PFSK-1 (cell line): ENCODE results near the gene C16orf92.

Experiments used
- FOXP2 ChIP-seq: optimal IDR thresholded peaks from 2 replicates; pipeline ENCODE3; 2011; ENCODE audit warnings: borderline replicate concordance, control low read depth, inconsistent platforms; ENCODE audit not compliant: insufficient read depth; ENCODE audit errors: extremely low read length, extremely low read depth
- POLR2AphosphoS5 ChIP-seq: IDR thresholded peaks from 2 replicates; pipeline ENCODE4 v1.6.1; 2012; ENCODE audit warnings: low read depth, mild to moderate bottlenecking, control low read depth, low read length, moderate library complexity
- SIN3A ChIP-seq: IDR thresholded peaks from 2 replicates; pipeline ENCODE4 v1.6.1; 2012; ENCODE audit warnings: mild to moderate bottlenecking, low read length, moderate library complexity, borderline replicate concordance; ENCODE audit not compliant: insufficient read depth
- TAF1 ChIP-seq: IDR thresholded peaks from 2 replicates; pipeline ENCODE4 v1.6.1; 2012; ENCODE audit warnings: low read length, control low read depth, borderline replicate concordance; ENCODE audit not compliant: insufficient read depth
- TF ChIP-seq, protein P1 (sequence below), 2 experiments: IDR thresholded peaks; 2 replicates each; pipeline versions ENCODE4 v1.6.1 to v1.8.0; 2011 to 2012; ENCODE audit warnings: low read depth in 2 of 2, low read length in 2 of 2, control low read depth in 1 of 2, inconsistent platforms in 1 of 2, mild to moderate bottlenecking in 1 of 2, moderate library complexity in 1 of 2; ENCODE audit not compliant: insufficient read depth in 1 of 2

The C16orf92 gene

DNA sequence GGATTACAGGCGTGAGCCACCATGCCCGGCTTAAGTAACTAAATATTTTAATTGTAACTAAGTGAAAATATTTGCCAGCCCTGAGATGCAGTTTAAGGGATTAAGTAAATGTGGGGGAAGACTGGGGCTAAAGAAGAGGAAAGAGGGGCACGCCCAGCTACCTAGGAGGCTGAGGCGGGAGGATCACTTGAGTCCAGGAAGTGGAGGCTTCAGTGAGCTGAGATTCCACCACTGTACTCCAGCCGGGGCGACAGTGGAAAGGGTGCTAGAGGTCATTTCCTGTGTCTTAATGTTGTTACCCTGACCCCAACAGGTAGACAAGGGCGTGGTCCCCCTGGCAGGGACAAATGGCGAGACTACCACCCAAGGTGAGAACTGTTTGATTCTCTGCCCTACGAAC lies 45.3 kb downstream of the C16orf92 start:
- no peak for TF ChIP-seq TAF1
- TF ChIP-seq SIN3A = no peak
- TF ChIP-seq, protein P1, sequence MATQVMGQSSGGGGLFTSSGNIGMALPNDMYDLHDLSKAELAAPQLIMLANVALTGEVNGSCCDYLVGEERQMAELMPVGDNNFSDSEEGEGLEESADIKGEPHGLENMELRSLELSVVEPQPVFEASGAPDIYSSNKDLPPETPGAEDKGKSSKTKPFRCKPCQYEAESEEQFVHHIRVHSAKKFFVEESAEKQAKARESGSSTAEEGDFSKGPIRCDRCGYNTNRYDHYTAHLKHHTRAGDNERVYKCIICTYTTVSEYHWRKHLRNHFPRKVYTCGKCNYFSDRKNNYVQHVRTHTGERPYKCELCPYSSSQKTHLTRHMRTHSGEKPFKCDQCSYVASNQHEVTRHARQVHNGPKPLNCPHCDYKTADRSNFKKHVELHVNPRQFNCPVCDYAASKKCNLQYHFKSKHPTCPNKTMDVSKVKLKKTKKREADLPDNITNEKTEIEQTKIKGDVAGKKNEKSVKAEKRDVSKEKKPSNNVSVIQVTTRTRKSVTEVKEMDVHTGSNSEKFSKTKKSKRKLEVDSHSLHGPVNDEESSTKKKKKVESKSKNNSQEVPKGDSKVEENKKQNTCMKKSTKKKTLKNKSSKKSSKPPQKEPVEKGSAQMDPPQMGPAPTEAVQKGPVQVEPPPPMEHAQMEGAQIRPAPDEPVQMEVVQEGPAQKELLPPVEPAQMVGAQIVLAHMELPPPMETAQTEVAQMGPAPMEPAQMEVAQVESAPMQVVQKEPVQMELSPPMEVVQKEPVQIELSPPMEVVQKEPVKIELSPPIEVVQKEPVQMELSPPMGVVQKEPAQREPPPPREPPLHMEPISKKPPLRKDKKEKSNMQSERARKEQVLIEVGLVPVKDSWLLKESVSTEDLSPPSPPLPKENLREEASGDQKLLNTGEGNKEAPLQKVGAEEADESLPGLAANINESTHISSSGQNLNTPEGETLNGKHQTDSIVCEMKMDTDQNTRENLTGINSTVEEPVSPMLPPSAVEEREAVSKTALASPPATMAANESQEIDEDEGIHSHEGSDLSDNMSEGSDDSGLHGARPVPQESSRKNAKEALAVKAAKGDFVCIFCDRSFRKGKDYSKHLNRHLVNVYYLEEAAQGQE (IDR thresholded peaks at IDR 0.05; ENCODE audit: insufficient read depth in 1 of 2, low read depth in 2 of 2, low read length in 2 of 2) = no peak
- TF ChIP-seq POLR2AphosphoS5 = no peak
- TF ChIP-seq FOXP2 = no peak

DNA sequence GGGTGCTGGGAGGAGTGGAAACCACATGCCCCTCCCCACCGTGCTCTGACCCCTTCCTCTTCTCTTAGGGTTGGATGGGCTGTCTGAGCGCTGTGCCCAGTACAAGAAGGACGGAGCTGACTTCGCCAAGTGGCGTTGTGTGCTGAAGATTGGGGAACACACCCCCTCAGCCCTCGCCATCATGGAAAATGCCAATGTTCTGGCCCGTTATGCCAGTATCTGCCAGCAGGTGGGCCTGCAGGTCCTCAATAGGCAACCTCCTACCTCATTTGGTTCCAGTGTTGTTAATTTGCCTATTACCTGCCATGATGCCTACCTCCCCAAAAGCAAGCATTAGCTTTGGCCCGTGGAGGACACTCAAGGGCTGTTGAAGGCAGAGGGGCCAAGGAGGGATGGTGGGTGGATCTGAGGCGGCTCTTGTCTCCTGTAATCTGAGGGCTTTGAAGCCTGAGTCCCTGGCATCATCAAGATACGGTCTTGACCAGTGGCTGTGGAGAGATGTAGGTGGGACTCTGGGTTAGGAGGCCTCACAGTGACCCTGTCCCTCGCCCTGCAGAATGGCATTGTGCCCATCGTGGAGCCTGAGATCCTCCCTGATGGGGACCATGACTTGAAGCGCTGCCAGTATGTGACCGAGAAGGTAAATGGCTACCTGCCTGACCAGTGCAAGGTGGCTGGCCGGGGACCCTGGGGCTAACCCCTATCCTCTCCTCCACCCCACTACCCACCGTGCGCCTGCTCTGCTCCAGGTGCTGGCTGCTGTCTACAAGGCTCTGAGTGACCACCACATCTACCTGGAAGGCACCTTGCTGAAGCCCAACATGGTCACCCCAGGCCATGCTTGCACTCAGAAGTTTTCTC lies 46.0 kb downstream of the C16orf92 start:
- no peak; the same call in 1 of the 2 replicates for TF ChIP-seq POLR2AphosphoS5

DNA sequence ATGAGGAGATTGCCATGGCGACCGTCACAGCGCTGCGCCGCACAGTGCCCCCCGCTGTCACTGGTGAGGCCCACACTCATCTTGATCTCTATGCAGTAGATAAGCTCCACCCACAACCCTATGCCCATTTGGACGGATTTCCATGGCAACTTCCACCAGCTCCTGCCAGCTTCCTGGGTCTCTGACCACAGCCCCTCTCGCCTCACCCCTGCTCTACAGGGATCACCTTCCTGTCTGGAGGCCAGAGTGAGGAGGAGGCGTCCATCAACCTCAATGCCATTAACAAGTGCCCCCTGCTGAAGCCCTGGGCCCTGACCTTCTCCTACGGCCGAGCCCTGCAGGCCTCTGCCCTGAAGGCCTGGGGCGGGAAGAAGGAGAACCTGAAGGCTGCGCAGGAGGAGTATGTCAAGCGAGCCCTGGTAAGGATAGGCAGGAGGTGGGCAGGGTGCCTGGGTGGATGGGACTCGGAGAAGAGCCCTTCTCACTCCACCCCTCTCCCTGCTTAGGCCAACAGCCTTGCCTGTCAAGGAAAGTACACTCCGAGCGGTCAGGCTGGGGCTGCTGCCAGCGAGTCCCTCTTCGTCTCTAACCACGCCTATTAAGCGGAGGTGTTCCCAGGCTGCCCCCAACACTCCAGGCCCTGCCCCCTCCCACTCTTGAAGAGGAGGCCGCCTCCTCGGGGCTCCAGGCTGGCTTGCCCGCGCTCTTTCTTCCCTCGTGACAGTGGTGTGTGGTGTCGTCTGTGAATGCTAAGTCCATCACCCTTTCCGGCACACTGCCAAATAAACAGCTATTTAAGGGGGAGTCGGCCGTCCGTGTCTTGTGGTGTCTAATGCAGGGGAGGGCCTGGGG lies 46.8 kb downstream of the C16orf92 start:
- TF ChIP-seq FOXP2 = no peak
- TF ChIP-seq SIN3A = no peak
- TF ChIP-seq, protein P1 (IDR thresholded peaks at IDR 0.05; ENCODE audit: insufficient read depth in 1 of 2, low read depth in 2 of 2, low read length in 2 of 2) = no peak
- TF ChIP-seq POLR2AphosphoS5 = no peak
- no peak for TF ChIP-seq TAF1

DNA sequence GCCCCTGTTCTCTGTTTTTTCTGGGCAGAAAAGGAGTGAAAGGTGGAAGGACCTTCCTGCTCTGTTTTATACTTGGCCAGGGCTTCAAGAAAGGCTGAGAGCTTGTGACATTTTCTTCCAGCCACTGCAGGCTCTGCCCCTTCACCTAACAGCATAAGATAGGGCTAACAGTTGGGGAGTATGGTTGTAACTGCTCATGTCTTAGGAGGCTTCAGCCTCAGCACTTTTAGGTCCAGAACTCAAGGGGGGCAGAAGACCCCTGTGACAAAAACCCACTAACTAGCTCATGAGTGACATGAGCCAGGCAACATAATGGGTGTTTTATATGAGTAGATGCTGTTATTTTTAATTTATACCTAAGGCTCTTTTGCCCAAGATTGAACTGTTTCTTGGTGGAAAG lies 47.5 kb downstream of the C16orf92 start:
- TF ChIP-seq, protein P1 (IDR thresholded peaks at IDR 0.05; ENCODE audit: insufficient read depth in 1 of 2, low read depth in 2 of 2, low read length in 2 of 2) = no peak
- no peak for TF ChIP-seq POLR2AphosphoS5
- TF ChIP-seq SIN3A = no peak
- TF ChIP-seq TAF1 = no peak
